T-helper 1 cell treated with Interleukin-12 subunit alpha and Interleukin-12 subunit beta and Interleukin-4 antibody, amounts not matched to agents 30 μg/mL and 1 μg/mL, for 36 hours (primary cell): ENCODE measurements around the gene DUSP3.

ENCODE experiments used
- H3K27ac Mint-ChIP-seq: one replicate; pipeline ENCODE4 v1.8.0; 2021; ENCODE audit warnings: mild to moderate bottlenecking, mixed read lengths
- H3K27me3 Mint-ChIP-seq: one replicate; pipeline ENCODE4 v1.8.0; 2021; ENCODE audit warnings: low read depth, mixed read lengths
- H3K36me3 Mint-ChIP-seq: one replicate; pipeline ENCODE4 v1.8.0; 2021; ENCODE audit warnings: low read depth, mixed read lengths
- H3K4me1 Mint-ChIP-seq: one replicate; pipeline ENCODE4 v1.8.0; 2021; ENCODE audit warnings: low read depth, mixed read lengths
- H3K4me3 Mint-ChIP-seq: one replicate; pipeline ENCODE4 v1.8.0; 2021; ENCODE audit warnings: mild to moderate bottlenecking, moderate library complexity, mixed read lengths
- H3K9me3 Mint-ChIP-seq: one replicate; pipeline ENCODE4 v1.8.0; 2021; ENCODE audit warnings: mixed read lengths

Gene DUSP3

GRCh38 chr17:43768943-43769342 lies 9.8 kb downstream of the DUSP3 start:
- Mint-ChIP-seq H3K36me3 (peaks cover 8% of the 10 kb centered on the region), H3K9me3 (no peaks in the 10 kb centered on the region), H3K27ac (no peak overlapping the region), H3K4me1 (peaks cover 2% of the 10 kb centered on the region), H3K27me3 (no peaks in the 10 kb centered on the region), H3K4me3 (no peak overlapping the region)

- no peaks in the 10 kb centered on the region for H3K27me3 Mint-ChIP-seq
- no peak overlapping the region for H3K4me3 Mint-ChIP-seq
- H3K27ac Mint-ChIP-seq: no peak overlapping the region
- peaks cover 7% of the 10 kb centered on the region for H3K36me3 Mint-ChIP-seq
- H3K9me3 Mint-ChIP-seq: no peaks in the 10 kb centered on the region
- H3K4me1 Mint-ChIP-seq: peaks cover 2% of the 10 kb centered on the region
These were observed 10.4 kb downstream of the DUSP3 start for GRCh38 chr17:43768382-43768781.

- H3K27me3 Mint-ChIP-seq: no peaks in the 10 kb centered on the region
- H3K4me3 Mint-ChIP-seq: no peak overlapping the region
- H3K36me3 Mint-ChIP-seq: peaks cover 2% of the 10 kb centered on the region
- no peaks in the 10 kb centered on the region for H3K9me3 Mint-ChIP-seq
- H3K4me1 Mint-ChIP-seq: peaks cover 2% of the 10 kb centered on the region
- no peak overlapping the region for H3K27ac Mint-ChIP-seq
These were observed 11.1 kb downstream of the DUSP3 start for GRCh38 chr17:43767713-43768059.

- peaks cover 2% of the 10 kb centered on the region for H3K4me1 Mint-ChIP-seq
- no peaks in the 10 kb centered on the region for H3K9me3 Mint-ChIP-seq
- no peaks in the 10 kb centered on the region for H3K36me3 Mint-ChIP-seq
- H3K27me3 Mint-ChIP-seq: peaks cover 3% of the 10 kb centered on the region
- no peak overlapping the region for H3K4me3 Mint-ChIP-seq
- no peak overlapping the region for H3K27ac Mint-ChIP-seq
These were observed 11.6 kb downstream of the DUSP3 start for GRCh38 chr17:43767053-43767712.

GRCh38 chr17:43766413-43767052 lies 12.2 kb downstream of the DUSP3 start:
- no peaks in the 10 kb centered on the region for H3K36me3 Mint-ChIP-seq
- no peaks in the 10 kb centered on the region for H3K9me3 Mint-ChIP-seq
- no peak overlapping the region for H3K27ac Mint-ChIP-seq
- H3K27me3 Mint-ChIP-seq: peaks cover 4% of the 10 kb centered on the region
- H3K4me3 Mint-ChIP-seq: no peak overlapping the region
- peaks cover 2% of the 10 kb centered on the region for H3K4me1 Mint-ChIP-seq

- Mint-ChIP-seq H3K27ac (no peak overlapping the region), H3K27me3 (peaks cover 30% of the 10 kb centered on the region), H3K36me3 (no peaks in the 10 kb centered on the region), H3K4me1 (no peaks in the 10 kb centered on the region), H3K9me3 (no peaks in the 10 kb centered on the region), H3K4me3 (no peak overlapping the region)
These were observed 18.4 kb downstream of the DUSP3 start for GRCh38 chr17:43760254-43760852.

GRCh38 chr17:43759836-43760235 lies 18.9 kb downstream of the DUSP3 start:
- H3K4me1 Mint-ChIP-seq: no peaks in the 10 kb centered on the region
- no peaks in the 10 kb centered on the region for H3K9me3 Mint-ChIP-seq
- no peak overlapping the region for H3K4me3 Mint-ChIP-seq
- H3K36me3 Mint-ChIP-seq: no peaks in the 10 kb centered on the region
- peaks cover 30% of the 10 kb centered on the region for H3K27me3 Mint-ChIP-seq
- H3K27ac Mint-ChIP-seq: no peak overlapping the region

GRCh38 chr17:43758497-43759174 lies 20.1 kb downstream of the DUSP3 start, which contains the start of gene SOST:
Gene SOST (minus strand): TSS chr17:43758791. CDS start chr17:43758741, 50 bp downstream.
- peaks cover 41% of the 10 kb centered on the region for H3K27me3 Mint-ChIP-seq
- no peak within 1 kb of the TSS for H3K4me3 Mint-ChIP-seq
- no peak within 1 kb of the TSS for H3K27ac Mint-ChIP-seq

GRCh38 chr17:43758086-43758485 lies 20.7 kb downstream of the DUSP3 start:
- Mint-ChIP-seq H3K9me3 (no peaks in the 10 kb centered on the region), H3K4me1 (no peaks in the 10 kb centered on the region), H3K4me3 (no peak overlapping the region), H3K27ac (no peak overlapping the region), H3K36me3 (no peaks in the 10 kb centered on the region), H3K27me3 (peaks cover 44% of the 10 kb centered on the region)

More at GRCh38 chr17:43758497-43759174, 20.1 kb downstream of the DUSP3 start, which contains the start of gene SOST:
- Mint-ChIP-seq H3K9me3 (no peaks in the 10 kb centered on the region), H3K36me3 (no peaks in the 10 kb centered on the region), H3K4me1 (no peaks in the 10 kb centered on the region)

GRCh38 chr17:43757171-43757660 lies 21.6 kb downstream of the DUSP3 start:
- Mint-ChIP-seq H3K27ac (no peak overlapping the region), H3K9me3 (no peaks in the 10 kb centered on the region), H3K4me3 (no peak overlapping the region), H3K4me1 (no peaks in the 10 kb centered on the region), H3K27me3 (peaks cover 50% of the 10 kb centered on the region), H3K36me3 (no peaks in the 10 kb centered on the region)

GRCh38 chr17:43756201-43756600 lies 22.6 kb downstream of the DUSP3 start:
- Mint-ChIP-seq H3K27ac (no peak overlapping the region), H3K9me3 (no peaks in the 10 kb centered on the region), H3K4me3 (no peak overlapping the region), H3K4me1 (no peaks in the 10 kb centered on the region), H3K36me3 (no peaks in the 10 kb centered on the region), H3K27me3 (peaks cover 53% of the 10 kb centered on the region)

- Mint-ChIP-seq H3K9me3 (no peaks in the 10 kb centered on the region), H3K27ac (no peak overlapping the region), H3K27me3 (peaks cover 55% of the 10 kb centered on the region), H3K36me3 (no peaks in the 10 kb centered on the region), H3K4me1 (no peaks in the 10 kb centered on the region), H3K4me3 (no peak overlapping the region)
These were observed 23.3 kb downstream of the DUSP3 start for GRCh38 chr17:43755389-43755875.

GRCh38 chr17:43754947-43755346 lies 23.8 kb downstream of the DUSP3 start:
- Mint-ChIP-seq H3K9me3 (no peaks in the 10 kb centered on the region), H3K36me3 (no peaks in the 10 kb centered on the region), H3K27me3 (peaks cover 51% of the 10 kb centered on the region), H3K27ac (no peak overlapping the region), H3K4me3 (no peak overlapping the region), H3K4me1 (peaks cover under 1% of the 10 kb centered on the region)

GRCh38 chr17:43753493-43754129 lies 25.2 kb downstream of the DUSP3 start:
- H3K27ac Mint-ChIP-seq: no peak overlapping the region
- H3K36me3 Mint-ChIP-seq: no peaks in the 10 kb centered on the region
- H3K9me3 Mint-ChIP-seq: no peaks in the 10 kb centered on the region
- H3K27me3 Mint-ChIP-seq: peaks cover 51% of the 10 kb centered on the region
- H3K4me1 Mint-ChIP-seq: peaks cover 2% of the 10 kb centered on the region
- H3K4me3 Mint-ChIP-seq: no peak overlapping the region
